GM19023 (cell line): ENCODE measurements around the gene RFNG.

ENCODE experiments used
- ATAC-seq: cut with Tn5 transposase; IDR thresholded peaks from one replicate; pipeline ENCODE4 v1.9.1; 2021; ENCODE audit warnings: mild to moderate bottlenecking, moderate library complexity; ENCODE audit not compliant: unreplicated experiment

The RFNG gene

DNA sequence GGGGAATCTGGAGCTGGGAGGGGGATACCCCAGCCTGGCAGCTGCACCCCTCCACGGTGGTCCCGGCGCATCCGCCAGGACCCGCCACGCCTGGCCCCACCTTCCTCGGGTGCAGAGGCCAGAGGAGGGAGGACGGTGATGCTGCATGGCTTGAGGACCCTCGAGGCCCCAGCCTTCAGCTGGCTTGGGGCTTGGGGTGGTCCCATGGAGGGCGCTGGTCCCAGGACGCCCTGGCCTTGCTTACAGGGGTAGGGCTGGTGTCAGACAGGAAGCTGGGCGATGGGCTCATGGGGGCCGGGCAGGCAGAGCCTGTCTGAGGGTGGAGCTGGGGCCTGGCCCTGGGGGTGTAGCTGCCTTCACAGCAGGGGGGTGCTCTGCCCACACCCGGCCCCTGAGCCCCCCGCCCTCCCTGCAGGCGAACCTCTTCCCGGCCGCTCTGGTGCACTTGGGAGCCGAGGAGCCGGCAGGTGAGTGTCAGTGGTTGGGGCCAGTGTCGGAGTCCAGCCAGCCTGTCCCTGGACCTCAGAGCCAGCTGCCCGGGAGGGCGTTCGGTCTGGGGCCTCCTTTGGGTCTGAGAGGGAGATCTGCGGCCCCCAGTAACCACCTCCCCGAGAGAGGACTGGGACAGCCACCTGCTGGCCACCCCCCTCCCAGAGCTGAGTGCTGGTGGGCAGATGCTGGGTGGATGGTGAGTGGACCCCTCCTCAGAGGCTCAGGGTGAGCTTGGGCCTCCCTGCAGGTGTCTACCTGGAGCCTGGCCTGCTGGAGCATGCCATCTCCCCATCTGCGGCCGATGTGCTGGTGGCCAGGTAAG, 35.3 kb downstream of the RFNG start:
- no peak for ATAC-seq

DNA sequence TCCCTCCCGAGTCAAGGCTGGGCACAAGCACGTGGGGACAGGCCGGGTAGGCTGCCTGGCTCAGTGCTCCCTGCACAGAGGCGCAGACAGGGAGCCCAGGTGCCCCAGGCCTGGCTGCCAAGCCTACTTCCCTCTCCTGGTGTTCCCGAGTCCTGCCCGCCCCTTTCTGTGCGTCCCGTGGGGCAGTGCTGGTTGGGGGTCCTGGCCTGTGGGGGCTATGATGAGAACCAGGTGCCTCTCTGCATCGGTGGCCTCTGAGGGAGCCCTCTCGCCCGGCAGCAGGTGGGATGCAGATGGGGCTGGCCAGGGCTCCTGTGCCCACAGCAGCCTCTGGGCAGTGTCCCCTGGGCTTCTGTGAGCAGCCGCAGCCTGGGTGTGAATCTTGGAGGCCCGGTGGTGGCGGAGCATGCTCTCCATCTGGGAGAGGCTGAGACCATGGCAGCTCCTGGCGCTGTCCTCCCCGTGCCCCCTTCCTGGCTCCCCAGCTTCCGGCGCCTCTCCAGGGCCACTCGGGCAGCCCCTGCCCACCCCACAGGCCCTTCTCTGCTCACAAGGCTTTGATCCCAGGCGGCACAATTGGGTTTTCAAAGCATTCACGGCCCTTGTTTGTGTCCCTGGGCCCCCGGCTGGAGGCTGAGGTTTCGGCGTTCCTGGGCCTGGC, 36.2 kb downstream of the RFNG start:
- ATAC-seq = no peak

DNA sequence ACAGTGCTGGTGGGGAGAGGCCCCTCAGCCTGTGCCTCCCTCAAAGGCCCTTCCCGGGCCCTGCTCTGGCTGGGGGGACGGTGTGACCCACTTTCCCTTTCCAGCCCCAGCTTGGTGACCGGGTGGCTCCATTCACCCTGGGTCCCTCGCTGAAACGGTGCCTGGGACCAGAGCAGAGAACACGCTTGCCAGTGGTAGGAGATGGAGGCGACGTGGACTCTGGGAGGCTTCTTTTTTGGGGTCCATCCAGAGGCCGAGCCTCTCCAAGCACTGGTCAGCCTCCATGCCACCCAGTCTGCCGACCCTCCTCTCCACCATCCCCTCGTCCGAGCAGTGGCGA, 36.7 kb downstream of the RFNG start:
- no peak for ATAC-seq

DNA sequence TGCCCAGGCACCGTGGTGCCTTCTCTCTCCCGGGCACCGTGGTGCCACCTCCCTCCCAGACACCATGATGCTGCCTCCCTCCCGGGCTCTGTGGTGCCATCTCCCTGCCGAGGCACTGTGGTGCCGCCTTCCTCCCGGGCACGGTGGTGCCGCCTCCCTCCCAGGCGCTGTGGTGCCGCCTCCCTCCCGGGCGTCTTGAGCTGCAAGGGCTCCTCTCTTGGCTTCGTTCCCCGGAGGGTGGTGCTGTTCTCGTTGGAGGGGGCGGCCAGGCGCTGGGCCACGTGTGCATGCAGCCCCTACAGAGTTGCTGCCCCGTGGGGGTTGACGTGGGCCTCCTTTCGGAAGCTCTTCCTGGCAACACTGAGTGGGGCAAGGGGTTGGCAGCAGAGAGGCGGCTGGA, 37.2 kb downstream of the RFNG start:
- no peak for ATAC-seq

DNA sequence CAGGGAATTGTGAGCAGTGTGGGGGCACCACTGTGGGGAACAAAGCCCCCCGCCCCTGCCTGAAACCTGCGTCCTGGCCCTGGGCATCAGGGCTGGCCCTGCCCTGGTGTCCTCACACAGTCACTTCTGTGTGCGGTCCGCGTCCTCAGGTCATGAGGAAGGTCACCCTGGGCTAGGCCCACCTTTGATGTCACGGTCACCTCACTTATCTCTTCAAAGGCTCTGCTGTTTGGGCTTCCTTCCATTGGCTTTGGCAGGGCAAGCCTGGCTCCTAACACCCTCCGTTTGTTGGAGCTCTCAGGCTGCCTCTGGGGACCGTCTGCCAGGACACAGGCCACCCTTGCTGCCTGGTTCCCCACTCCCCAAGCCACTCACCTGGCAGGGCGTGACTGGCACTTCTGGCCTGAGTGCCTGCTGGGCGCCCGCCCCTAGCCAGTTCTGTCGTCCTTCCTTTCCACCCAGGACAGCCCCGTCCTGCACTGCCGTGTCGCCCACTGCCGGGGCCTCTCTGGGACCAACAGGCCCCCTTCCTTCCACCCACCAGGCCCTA, 37.8 kb downstream of the RFNG start:
- ATAC-seq = no peak

DNA sequence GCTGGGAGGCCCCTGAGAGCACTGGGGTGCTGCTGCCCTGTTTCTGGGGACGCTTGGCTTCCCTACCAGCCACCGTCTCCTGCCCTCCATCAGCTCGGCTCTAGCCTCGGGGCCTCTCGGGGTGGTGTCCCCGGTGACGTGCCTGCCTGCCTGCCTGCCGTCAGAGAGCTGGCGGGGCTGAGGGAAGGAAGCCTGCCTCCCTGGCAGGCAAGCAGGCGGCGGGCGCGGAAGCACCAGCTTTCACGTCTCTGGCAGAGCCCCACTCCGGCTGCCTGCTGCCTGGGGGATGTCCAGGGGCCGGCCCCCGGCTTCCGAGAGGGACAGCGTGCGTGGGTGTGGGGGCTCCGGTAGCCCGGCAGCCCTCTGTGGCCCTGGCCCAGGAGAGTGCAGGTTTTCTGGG, 38.3 kb downstream of the RFNG start:
- no peak for ATAC-seq

DNA sequence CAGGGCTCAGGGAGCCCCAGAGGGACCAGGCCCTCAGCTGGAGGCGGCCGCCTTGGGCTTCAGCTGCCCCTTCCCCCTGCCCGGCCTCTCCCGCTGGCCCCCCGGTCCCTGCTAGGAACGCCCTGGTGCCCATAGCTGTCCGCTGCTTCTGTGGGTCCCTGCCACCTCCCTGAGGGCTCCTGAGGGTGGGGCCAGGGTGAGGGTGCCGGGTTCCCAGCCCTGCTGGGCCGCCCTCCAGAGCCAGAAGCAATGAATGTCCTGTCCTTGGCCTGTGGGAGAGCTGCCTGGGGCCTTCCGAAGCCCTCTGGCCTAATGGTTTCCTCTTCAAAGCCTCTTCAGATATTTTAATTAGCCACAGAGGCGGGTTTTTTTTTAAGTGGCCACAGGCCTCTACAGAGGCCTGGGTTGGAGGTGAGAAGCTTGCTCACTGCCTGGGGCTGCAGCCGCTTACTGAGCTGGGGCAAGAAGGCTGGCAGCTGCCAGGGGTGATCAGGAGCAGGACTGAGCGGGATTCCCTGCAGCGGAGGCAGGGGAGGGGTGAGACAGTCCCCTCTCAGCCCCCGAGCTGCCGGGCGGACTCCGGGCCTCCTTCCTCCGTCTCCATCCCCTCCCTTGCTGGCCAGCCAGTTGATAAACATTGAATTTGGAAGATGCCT, 38.8 kb downstream of the RFNG start:
- ATAC-seq = no peak

DNA sequence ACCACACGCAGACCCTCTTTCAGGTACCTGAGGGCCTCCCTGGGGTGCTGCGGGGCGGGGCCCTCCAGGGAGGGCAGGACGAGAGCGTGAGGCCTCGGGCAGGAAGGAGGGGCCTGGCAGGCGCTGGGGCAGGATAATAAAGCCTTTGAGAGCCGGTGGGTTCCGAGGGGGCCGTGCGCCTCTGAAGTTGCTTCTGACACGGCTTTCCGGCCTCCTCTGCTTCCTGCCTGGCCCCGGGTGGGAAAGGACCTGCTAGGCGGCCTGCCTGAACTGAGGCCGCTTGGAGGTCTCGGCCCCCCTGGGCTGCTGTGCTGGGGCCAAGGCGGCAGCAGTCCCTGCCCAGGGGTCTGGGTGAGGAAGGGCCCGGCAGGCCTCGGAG, 39.4 kb downstream of the RFNG start:
- ATAC-seq = no peak

DNA sequence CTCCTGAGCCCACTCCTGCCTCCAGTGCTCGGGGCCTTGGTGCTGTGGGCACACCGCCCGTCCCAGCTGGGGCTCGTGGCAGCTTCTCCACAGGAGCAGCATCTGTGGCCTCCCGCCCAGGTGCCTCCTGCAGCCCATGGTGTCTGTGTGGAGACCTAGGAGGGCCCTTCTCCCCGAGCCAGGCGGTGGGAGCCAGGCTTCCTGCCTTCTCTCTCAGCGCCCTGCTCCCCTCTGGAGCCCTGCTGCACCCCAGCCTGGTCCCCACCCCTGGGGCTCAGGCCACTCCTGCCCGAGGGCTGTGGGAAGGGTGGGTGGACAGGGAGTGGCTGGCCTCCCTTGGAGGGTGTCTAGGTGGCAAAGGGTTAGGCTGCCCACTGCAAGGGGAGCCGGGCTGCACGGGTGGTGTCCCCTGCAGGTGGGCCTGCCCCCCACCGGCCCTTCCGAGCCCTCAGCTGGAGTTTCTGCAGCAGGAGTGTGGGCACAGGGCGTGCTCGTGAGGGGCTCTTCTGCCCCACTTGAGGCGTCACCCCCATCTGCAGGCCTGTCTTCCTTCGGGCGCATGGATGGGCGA, 39.9 kb downstream of the RFNG start:
- ATAC-seq = no peak

DNA sequence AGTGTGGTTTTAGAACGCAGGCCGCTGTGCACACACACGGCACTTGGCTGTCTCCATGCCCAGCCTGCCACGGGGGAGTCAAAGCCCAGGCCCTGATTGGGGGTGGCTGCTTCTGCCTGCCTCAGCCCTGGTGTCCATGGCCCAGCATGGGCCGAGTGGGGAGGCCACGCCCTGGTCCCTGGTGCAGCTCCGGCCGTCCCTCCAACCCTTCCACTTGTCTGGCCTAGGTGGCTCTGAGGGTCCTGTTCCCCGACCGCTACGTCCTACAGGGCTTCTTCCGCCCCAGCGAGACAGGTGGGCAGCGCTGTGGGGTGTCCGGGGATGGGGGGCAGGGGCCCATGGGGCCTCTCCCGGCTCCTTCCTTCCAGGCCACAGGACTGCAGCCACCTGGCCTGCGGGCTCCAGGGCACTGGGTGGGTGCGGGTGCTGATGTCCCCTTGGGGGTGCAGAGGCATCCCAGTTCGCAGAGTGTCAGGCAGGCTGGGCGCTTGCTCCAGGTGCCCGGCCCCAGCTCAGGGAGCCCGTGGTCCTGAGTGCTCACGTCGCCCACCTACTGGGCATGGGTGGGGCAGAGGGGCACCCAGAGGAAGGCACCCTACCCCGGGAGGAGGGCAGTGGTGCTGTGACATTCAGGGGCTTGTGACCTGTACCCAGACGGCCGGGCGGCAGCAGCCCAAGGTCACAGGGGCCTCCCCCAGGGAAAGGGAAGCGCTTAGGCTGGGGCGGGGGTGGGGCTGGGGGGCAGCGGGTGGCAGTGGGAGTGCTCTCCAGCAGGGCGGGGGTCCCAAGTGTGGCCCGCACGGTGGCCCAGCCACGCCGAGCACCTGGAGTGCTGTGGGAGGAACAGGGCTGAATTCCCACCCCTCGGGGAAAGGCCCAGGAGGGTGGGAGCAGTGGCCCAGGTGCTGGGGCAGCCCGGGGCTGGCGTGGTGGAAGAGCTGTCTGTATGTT, 40.8 kb downstream of the RFNG start:
- no peak for ATAC-seq

DNA sequence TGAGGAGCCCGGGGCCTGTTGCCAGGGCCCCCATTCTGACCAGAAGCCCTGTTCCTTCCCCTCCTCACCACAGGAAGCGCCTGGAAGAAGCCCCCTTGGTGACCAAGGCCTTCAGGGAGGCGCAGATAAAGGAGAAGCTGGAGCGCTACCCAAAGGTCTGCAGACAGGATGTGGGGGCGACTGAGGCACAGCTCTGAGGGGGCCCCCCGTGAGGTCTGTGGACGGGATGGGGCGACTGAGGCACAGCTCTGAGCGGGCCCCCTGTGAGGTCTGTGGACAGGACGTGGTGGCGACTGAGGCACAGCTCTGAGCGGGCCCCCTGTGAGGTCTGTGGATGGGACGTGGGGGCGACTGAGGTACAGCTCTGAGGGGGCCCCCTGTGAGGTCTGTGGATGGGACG, 42.2 kb downstream of the RFNG start:
- no peak for ATAC-seq

DNA sequence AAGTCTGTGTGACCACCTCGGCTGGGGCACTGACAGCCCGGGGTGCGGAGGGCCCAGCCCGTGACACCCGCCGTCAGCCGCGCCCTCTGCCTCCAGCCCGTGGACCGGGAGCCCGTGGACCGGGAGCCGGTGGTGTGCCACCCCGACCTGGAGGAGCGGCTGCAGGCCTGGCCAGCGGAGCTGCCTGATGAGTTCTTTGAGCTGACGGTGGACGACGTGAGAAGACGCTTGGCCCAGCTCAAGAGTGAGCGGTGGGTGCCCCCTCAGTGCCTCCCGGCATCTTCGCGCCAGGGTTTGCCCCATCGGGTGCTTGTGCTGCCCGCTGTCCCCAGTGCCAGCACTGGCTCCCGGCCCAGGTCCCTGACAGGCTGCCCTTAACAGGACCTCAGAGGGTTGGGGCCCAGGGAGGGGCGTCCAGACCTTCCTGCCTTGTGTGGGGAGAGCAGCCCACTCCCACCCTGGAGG, 42.6 kb downstream of the RFNG start:
- no peak for ATAC-seq

DNA sequence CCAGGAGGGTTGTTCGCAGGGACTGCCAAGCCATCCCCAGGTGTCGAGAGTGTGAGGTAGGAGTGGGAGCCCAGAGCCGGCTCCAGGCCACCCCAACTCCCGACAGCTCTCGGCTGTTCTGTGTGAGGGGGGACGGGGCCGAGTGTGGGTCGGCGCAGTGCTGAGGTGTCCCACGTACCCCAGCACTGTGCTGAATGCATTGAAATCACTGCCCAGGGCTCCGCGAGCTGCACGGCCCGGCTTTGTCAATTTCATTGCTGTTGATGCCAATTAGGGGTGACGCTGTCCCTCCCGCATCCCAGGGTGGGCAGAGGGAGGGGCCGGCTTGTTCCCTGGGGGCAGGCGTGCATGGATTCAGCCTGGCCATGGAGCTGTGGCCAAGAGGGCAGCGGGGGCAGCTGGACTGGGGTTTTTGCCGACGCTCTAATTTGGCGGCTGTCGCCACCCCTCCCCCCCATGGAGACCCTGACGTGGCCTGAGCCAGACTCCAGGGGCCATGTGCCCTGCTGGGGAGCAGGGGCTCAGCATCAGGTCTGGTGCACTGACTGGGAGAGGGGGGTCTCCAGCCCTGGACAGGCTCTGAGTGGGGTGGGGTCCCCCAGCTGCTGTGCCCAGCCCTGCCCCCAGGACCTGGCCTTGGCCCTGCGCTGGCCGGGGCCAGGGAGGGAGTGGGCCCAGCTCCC, 43.2 kb downstream of the RFNG start:
- no peak for ATAC-seq

DNA sequence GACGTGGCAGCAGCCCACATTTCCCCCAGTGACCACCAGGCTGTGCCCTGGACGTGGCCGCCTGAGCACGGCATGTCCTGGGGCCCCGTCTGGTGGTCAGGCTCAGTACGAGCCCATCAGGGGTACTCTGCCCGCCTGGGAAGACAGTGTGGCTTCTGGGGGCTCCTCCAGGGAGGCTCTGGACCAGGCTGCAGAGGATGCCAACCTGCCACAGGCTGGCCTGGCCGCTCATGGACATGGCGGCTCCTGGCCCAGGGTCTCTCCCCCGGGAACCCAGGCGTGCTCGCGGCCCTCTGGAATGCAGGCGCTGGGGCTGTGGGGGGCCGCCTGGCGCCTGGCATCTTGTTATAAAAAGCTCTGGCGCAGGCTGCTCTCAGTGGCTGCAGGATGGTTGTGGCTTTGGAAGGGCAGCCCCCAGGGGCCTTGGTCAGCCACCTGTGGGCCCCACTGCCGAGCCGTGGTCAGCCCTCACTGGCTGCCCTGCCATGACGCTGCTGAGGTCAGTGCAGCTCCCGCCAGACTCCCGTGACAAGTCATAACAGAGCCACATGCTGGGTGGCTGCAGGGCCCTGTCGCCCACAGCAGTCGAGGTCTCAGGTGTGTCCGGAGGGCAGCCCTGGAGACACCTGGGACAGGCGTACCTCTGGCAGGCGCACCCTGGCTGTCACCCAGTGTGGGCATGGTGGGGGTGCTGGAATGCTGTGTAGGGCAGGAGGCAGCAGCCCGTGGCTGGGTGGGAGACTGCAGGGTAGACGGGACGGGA, 43.9 kb downstream of the RFNG start:
- ATAC-seq = no peak

DNA sequence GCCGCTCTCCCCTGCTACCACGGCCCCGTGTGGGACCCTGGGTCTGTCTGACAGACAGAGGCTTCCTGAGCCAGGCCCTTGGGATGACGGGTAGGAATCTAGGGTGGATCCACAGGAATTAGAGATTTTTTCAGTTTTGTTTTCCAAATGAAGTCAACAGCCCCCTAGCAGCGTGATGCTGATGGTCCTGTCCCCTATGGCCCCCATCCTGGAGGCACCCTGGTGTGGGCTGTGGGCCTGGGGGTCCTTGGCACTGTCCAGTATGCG, 44.5 kb downstream of the RFNG start:
- ATAC-seq = no peak

DNA sequence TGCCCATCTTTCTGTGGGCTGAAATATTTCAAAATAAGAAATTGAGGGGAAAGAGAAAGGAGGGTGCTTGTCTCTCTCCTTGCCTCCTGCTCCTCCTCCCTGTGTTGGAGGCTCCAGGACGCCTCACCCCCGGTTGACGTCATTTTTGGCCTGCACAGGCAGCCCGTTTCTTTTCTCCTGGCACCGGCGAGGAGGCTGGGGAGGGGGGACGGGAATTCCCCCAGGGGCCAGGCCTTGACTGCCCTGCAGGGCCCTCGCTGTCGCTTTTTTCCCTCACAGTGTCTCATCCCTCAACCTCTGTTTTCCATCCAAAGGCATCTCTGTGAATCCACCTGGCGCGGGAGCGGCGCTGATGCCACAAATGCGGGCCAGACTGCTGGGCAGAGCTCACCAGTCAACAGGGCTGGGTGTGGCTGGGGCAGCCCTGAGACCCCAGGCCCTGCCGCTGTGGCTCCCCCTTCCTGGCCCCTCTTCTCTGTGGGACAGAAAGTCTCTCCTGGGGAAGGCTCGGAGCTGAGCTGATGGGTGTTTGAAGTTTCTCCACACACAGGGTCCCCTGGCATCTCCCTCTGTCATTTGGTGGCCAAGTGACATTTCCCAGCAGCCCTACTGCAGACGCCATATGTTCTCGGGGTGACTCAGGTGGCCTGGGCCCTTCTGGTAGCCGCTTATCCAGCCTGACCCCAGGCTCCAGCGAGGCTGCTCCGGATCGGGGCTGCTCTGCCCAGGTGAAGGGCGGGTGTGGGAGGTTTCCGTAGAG, 45.0 kb downstream of the RFNG start:
- no peak for ATAC-seq

DNA sequence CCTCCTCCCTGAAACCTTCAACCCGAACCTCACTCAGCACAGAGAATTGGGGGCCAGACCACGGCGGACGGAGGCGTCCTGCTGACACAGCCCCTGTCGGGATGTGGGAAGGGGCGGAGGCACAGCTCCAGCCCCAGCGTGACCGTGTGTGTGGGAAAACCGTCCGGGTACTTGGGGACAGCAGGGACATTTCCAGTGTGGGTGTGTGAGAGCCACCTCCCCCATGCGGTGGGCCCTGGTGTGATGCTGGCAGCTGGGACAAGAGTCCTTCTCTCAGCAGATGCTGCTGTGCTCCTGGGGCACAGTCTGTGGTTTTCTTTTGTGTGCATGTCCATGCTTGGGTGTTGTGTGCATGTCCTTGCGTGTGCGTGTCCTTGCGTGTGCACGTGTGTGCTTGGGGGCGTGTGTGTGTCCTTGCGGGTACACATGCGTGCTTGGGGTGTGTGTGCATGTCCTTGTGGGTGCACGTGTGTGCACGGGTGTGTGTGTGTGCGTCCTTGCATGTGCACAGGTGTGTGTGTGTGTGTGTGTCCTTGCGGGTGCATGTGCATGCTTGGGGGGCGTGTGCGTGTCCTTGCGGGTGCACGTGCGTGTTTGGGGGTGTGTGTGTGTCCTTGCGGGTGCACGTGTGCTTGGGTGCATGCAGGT, 45.8 kb downstream of the RFNG start:
- ATAC-seq = no peak
